Colonic mucosa (tissue), 4 donors: ENCODE results near the gene TMCC1. TPM values are rescaled to one million over a fixed set of nuclear protein-coding genes. Genes with fewer than 3 reads are reported as not detected.

Experiments used
- DNase-seq: peaks from one replicate; pipeline ENCODE4 v3.0.0-alpha.2; 2020
- H3K27ac ChIP-seq: fragments of 200-600 bp; one replicate; pipeline ENCODE4 v1.8.0; 2021
- H3K27me3 ChIP-seq: fragments of 200-600 bp; one replicate; pipeline ENCODE4 v1.8.0; 2021
- H3K36me3 ChIP-seq: fragments of 200-600 bp; one replicate; pipeline ENCODE4 v1.8.0; 2021
- H3K4me1 ChIP-seq: fragments of 200-600 bp; one replicate; pipeline ENCODE4 v1.8.0; 2021; ENCODE audit warnings: mild to moderate bottlenecking
- H3K4me3 ChIP-seq: fragments of 200-600 bp; one replicate; pipeline ENCODE4 v1.8.0; 2021
- H3K9ac ChIP-seq, 2 donors: one replicate each; pipeline ENCODE4 v1.7.0; 2013; ENCODE audit warnings: control low read depth in 2 of 2, low read depth in 2 of 2, low read length in 2 of 2
- H3K9me3 ChIP-seq: fragments of 200-600 bp; one replicate; pipeline ENCODE4 v1.8.0; 2021
- intact Hi-C: fragments of 100-400 bp; cut with DNase I; formaldehyde crosslinking; loops from one replicate; pipeline ENCODE4 v1.14.1; 2022
- total RNA-seq, 2 donors: library from RNA; stranded (reverse); fragmentation: NEBNext Ultra II Directional in 1 of 2; extraction: Animal tissue kit (Norgen Biotek cat#: 25700) in 1 of 2; gene quantifications; one replicate each; pipeline ENCODE4 v1.2.1, GENCODE V29; 2021
- TF ChIP-seq, protein P1 (sequence below): fragments of 200-600 bp; IDR thresholded peaks from one replicate; pipeline ENCODE4 v1.8.0; 2022; ENCODE audit warnings: antibody characterized with exemption, mild to moderate bottlenecking
- donor health status: healthy.
- donor health status: DM: no; HTN: no; CAD: no.
- donor health status: DM: no; HTN: no; CAD: no.

Gene TMCC1
- total RNA-seq, 2 donors from 2014 or later: 23.2 to 32.8 TPM

DNA sequence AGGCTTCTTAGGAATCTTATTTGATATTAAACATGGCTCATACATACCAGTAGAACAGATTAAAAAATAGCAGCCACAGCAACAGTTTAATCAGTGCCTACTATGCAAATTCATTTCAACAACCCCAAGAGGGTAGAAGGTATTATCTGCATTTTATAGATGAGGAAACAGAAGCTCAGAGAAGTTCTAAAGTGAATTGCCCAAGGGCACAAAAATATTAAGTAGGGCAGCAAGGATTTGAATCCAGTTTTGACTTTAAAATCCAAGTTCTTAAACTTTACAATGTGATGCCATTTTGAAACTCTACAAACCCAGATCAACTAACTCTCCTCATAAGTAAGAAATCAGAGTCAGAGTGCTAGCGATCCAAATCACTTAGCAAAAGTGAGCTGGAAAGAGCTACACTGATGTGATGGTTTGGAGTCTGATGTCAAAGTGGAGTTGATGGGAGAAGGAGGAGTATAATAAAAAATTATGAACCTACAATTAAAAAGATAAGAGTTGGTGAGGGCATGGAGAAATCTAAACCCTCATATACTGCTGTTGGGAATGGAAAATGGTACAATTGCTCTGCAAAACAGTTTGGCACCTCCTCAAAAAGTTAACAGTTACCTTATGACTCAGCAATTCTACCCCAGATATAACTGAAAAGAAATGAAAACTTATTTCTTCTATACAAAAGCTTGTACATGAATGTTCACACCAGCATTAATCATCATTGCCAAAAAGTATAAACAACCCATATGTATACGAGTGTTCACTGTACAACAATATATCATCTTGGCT lies 236.1 kb downstream of the TMCC1 start:
- TF ChIP-seq, protein P1, sequence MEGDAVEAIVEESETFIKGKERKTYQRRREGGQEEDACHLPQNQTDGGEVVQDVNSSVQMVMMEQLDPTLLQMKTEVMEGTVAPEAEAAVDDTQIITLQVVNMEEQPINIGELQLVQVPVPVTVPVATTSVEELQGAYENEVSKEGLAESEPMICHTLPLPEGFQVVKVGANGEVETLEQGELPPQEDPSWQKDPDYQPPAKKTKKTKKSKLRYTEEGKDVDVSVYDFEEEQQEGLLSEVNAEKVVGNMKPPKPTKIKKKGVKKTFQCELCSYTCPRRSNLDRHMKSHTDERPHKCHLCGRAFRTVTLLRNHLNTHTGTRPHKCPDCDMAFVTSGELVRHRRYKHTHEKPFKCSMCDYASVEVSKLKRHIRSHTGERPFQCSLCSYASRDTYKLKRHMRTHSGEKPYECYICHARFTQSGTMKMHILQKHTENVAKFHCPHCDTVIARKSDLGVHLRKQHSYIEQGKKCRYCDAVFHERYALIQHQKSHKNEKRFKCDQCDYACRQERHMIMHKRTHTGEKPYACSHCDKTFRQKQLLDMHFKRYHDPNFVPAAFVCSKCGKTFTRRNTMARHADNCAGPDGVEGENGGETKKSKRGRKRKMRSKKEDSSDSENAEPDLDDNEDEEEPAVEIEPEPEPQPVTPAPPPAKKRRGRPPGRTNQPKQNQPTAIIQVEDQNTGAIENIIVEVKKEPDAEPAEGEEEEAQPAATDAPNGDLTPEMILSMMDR: no peak
- Histone ChIP-seq H3K27me3 (no peaks in the 10 kb centered on the region), H3K9me3 (no peaks in the 10 kb centered on the region), H3K9ac (no peak overlapping the region), H3K36me3 (no peaks in the 10 kb centered on the region), H3K27ac (no peak overlapping the region), H3K4me3 (no peak overlapping the region), H3K4me1 (peaks cover 7% of the 10 kb centered on the region)
- intact Hi-C loops: no loop called here
- DNase-seq: no peak

DNA sequence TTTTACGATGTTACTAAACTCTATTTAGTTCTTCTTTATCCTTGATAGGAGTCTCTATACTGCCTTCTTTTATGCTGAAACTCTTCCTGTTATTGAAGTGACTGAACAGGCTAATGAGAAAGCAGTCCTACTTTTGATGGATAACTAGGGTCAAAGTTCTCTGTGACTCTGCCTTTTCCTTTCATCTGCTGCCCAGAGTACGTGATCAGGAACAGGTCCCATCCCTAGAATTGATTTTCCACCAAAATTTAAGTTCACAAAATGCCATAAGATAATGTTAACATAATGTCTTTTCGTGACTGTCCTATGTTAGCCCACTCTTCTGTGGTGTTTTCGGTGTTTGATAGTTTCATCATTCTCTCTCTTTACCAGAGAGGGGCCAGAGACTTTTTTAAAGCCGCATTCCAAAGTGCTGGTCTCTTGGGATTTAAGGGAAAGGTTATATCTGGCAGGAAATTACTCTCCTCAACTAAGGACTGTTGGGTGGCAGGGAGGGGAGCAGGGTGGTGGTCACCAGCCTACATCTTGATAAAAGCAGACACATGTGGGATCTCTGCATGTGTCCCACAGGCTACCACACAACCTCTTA lies 236.8 kb downstream of the TMCC1 start:
- Histone ChIP-seq H3K9me3 (no peaks in the 10 kb centered on the region), H3K4me3 (no peak overlapping the region), H3K27ac (no peak overlapping the region), H3K4me1 (peaks cover 7% of the 10 kb centered on the region), H3K36me3 (no peaks in the 10 kb centered on the region), H3K9ac (no peak overlapping the region), H3K27me3 (no peaks in the 10 kb centered on the region)
- DNase-seq: no peak
- intact Hi-C loops: no loop called here
- TF ChIP-seq, protein P1: no peak

DNA sequence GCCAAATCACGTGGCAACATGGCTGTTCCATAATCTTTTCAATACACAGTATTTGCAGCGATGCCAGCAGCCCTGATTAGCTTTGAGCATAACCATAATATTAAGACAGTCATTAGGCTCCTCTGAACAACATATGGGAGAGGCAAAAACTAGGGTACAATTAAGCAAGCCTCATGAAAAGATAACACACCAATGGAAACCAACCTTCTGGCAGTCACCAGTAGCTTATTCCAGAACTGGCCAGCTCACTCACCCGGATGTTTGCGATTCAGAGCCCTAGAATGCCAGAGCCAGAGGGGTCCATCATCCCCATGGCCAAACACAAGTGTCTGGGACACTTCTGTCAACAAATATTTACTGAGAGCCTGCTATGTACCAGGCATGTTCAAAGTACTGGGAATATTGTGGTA lies 238.2 kb downstream of the TMCC1 start:
- no peak overlapping the region for H3K27ac ChIP-seq
- intact Hi-C loops: no loop called here
- H3K4me3 ChIP-seq: no peak overlapping the region
- DNase-seq: no peak
- no peaks in the 10 kb centered on the region for H3K36me3 ChIP-seq
- peaks cover 7% of the 10 kb centered on the region for H3K4me1 ChIP-seq
- no peak overlapping the region for H3K9ac ChIP-seq
- H3K27me3 ChIP-seq: no peaks in the 10 kb centered on the region
- TF ChIP-seq, protein P1: no peak
- no peaks in the 10 kb centered on the region for H3K9me3 ChIP-seq

DNA sequence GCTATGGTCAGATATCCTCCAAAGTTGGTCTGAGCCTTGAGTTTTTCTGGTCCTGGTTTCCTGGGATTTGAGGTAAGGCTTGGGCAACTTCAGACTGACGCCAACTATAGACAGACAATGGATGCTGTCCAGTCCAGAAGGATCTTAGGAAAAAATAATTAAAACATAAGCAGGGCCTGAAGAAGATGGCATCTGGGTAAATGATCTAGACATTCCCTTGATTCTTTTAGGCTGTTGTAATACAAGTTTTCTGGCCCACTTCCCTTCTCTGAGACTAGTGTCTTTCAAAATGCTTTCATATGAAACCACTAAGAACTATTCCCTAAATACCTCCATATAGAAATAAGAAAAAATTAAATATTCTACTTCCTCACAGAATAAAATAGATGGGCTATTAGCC lies 239.4 kb downstream of the TMCC1 start:
- Histone ChIP-seq H3K9me3 (no peaks in the 10 kb centered on the region), H3K27me3 (no peaks in the 10 kb centered on the region), H3K36me3 (no peaks in the 10 kb centered on the region), H3K9ac (no peak overlapping the region), H3K4me1 (peaks cover 7% of the 10 kb centered on the region), H3K27ac (no peak overlapping the region), H3K4me3 (no peak overlapping the region)
- intact Hi-C loops: loop anchor here (5.0 kb wide), 1 partner anchor 173 kb away; no protein-coding TSS in a partner anchor
- no peak for DNase-seq
- TF ChIP-seq, protein P1: no peak

DNA sequence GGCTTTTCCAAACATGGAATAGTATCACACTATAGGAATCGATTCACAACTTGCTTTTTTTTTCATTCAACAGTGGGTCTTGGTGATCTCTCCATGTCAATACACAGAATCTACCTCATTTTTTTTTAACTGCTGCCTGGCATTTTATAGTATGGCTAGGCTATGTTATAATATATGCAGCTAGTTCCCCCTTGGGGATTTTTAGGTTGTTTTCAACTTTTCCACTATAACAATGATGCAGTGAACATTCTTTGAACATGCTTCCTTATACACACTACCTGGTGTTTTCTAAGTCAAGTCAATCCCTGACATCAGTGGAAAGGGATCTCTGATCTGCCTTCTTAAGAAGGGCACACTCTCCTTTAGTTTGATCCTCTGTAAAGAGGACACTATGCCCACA lies 240.5 kb downstream of the TMCC1 start:
- no peak overlapping the region for H3K9ac ChIP-seq
- no peak overlapping the region for H3K4me3 ChIP-seq
- intact Hi-C loops: loop anchor here (5.0 kb wide), 1 partner anchor 174 kb away; no protein-coding TSS in a partner anchor
- no peak overlapping the region for H3K27ac ChIP-seq
- no peaks in the 10 kb centered on the region for H3K27me3 ChIP-seq
- no peaks in the 10 kb centered on the region for H3K9me3 ChIP-seq
- TF ChIP-seq, protein P1: no peak
- H3K36me3 ChIP-seq: no peaks in the 10 kb centered on the region
- DNase-seq: no peak
- peaks cover 5% of the 10 kb centered on the region for H3K4me1 ChIP-seq
